WTC11 (cell line): ENCODE data around the gene CCDC157. TPM values are rescaled to one million over a fixed set of nuclear protein-coding genes. Genes with fewer than 3 reads are reported as not detected.

Source experiments
- ATAC-seq: fragments of 200-7000 bp; cut with Tn5 transposase; 2 replicates; pipeline ENCODE4 v1.10.0; 2021; ENCODE audit warnings: mild to moderate bottlenecking, moderate library complexity
- CTCF ChIA-PET: fragments of 300-600 bp; sonication (Branson Sonifier 250); formaldehyde crosslinking; loops from one replicate; lab custom pipeline; 2021; ENCODE audit warnings: antibody characterized with exemption; lab: Charles Lee
- POLR2A ChIA-PET: fragments of 350-600 bp; sonication (Branson Sonifier 250); formaldehyde crosslinking; loops from one replicate; lab custom pipeline; 2021; ENCODE audit warnings: antibody characterized with exemption; lab: Charles Lee
- DNase-seq: peaks from one replicate; pipeline ENCODE4 v3.0.0; 2021; ENCODE audit warnings: low spot score
- H3K27ac Mint-ChIP-seq: 2 replicates; pipeline ENCODE4 v1.8.0; 2021; ENCODE audit warnings: mixed read lengths
- H3K27me3 Mint-ChIP-seq: 2 replicates; pipeline ENCODE4 v1.8.0; 2021; ENCODE audit warnings: low read depth, mild to moderate bottlenecking, moderate library complexity, mixed read lengths
- H3K36me3 Mint-ChIP-seq: 2 replicates; pipeline ENCODE4 v1.8.0; 2021; ENCODE audit warnings: mixed read lengths
- H3K4me1 Mint-ChIP-seq: 2 replicates; pipeline ENCODE4 v1.8.0; 2022; ENCODE audit warnings: mixed read lengths
- H3K4me3 Mint-ChIP-seq: 2 replicates; pipeline ENCODE4 v1.8.0; 2021; ENCODE audit warnings: mild to moderate bottlenecking, moderate library complexity, mixed read lengths
- H3K9me3 Mint-ChIP-seq: 2 replicates; pipeline ENCODE4 v1.8.0; 2021; ENCODE audit warnings: mixed read lengths
- CTCF ChIP-seq: fragments of 200-600 bp; IDR thresholded peaks from 2 replicates; pipeline ENCODE4 v1.8.0; 2022; ENCODE audit warnings: antibody characterized with exemption
- E2F1 ChIP-seq: sonication (generic); formaldehyde crosslinking; IDR thresholded peaks from 2 replicates; pipeline ENCODE4 v1.8.0; 2022; ENCODE audit warnings: mild to moderate bottlenecking, missing genetic modification reagents
- E2F4 ChIP-seq: sonication (generic); formaldehyde crosslinking; IDR thresholded peaks from 2 replicates; pipeline ENCODE4 v1.8.1; 2022; ENCODE audit warnings: low read depth, mild to moderate bottlenecking, moderate library complexity, missing genetic modification reagents, borderline replicate concordance
- E2F5 ChIP-seq: sonication (generic); formaldehyde crosslinking; IDR thresholded peaks from 2 replicates; pipeline ENCODE4 v1.8.1; 2022; ENCODE audit warnings: mild to moderate bottlenecking, moderate library complexity, missing genetic modification reagents
- ETV6 ChIP-seq: sonication (generic); formaldehyde crosslinking; IDR thresholded peaks from 2 replicates; pipeline ENCODE4 v1.8.1; 2022; ENCODE audit warnings: mild to moderate bottlenecking, missing genetic modification reagents
- FOXJ3 ChIP-seq: sonication (generic); formaldehyde crosslinking; IDR thresholded peaks from 2 replicates; pipeline ENCODE4 v1.9.0; 2021; ENCODE audit warnings: missing genetic modification reagents, mild to moderate bottlenecking, borderline replicate concordance
- FOXP1 ChIP-seq: sonication (generic); formaldehyde crosslinking; IDR thresholded peaks from 2 replicates; pipeline ENCODE4 v1.8.0; 2022; ENCODE audit warnings: missing genetic modification reagents, mild to moderate bottlenecking, moderate library complexity, borderline replicate concordance
- HMGXB4 ChIP-seq: sonication (generic); formaldehyde crosslinking; IDR thresholded peaks from 2 replicates; pipeline ENCODE4 v1.8.1; 2023; ENCODE audit warnings: mild to moderate bottlenecking, moderate library complexity, missing genetic modification reagents
- KAT7 ChIP-seq: sonication (generic); formaldehyde crosslinking; IDR thresholded peaks from 2 replicates; pipeline ENCODE4 v1.8.1; 2023; ENCODE audit warnings: missing genetic modification reagents, mild to moderate bottlenecking, borderline replicate concordance
- MLX ChIP-seq: sonication (generic); formaldehyde crosslinking; IDR thresholded peaks from 2 replicates; pipeline ENCODE4 v1.8.1; 2023; ENCODE audit warnings: mild to moderate bottlenecking, missing genetic modification reagents, moderate library complexity
- SMAD3 ChIP-seq: sonication (generic); formaldehyde crosslinking; IDR thresholded peaks from 2 replicates; pipeline ENCODE4 v1.8.0; 2022; ENCODE audit warnings: missing genetic modification reagents, mild to moderate bottlenecking, borderline replicate concordance
- STAT6 ChIP-seq: sonication (generic); formaldehyde crosslinking; conservative IDR thresholded peaks from 2 replicates; pipeline ENCODE4 v1.8.1; 2023; ENCODE audit warnings: mild to moderate bottlenecking, low read depth, missing genetic modification reagents, moderate library complexity
- TCF7 ChIP-seq: sonication (generic); formaldehyde crosslinking; IDR thresholded peaks from 2 replicates; pipeline ENCODE4 v1.8.0; 2022; ENCODE audit warnings: mild to moderate bottlenecking, low read depth, missing genetic modification reagents, moderate library complexity
- ZBTB21 ChIP-seq: sonication (generic); formaldehyde crosslinking; IDR thresholded peaks from 2 replicates; pipeline ENCODE4 v1.8.1; 2023; ENCODE audit warnings: mild to moderate bottlenecking, missing genetic modification reagents, borderline replicate concordance
- ZMAT4 ChIP-seq: fragments of 250-450 bp; sonication (Bioruptor Pico); IDR thresholded peaks from 2 replicates; pipeline ENCODE4 v1.9.0; 2021; ENCODE audit warnings: mild to moderate bottlenecking
- ZNF532 ChIP-seq: fragments of 250-450 bp; sonication (Bioruptor Pico); IDR thresholded peaks from 2 replicates; pipeline ENCODE4 v1.9.0; 2021; ENCODE audit warnings: mild to moderate bottlenecking, borderline replicate concordance
- total RNA-seq: library from RNA; stranded (reverse); gene quantifications from 3 replicates; pipeline ENCODE4 v1.2.3, GENCODE V29; 2021

Gene CCDC157
- total RNA-seq, 1 experiment from 2014 or later, result 6.5 TPM

- no peak for TF ChIP-seq MLX (CRISPR knock-in tag)
- no peak for TF ChIP-seq ZNF532 (CRISPR knock-in tag)
- TF ChIP-seq CTCF, result no peak
- no peak for TF ChIP-seq ZMAT4 (CRISPR knock-in tag)
- no peak for TF ChIP-seq TCF7 (CRISPR knock-in tag)
- no peak for TF ChIP-seq FOXJ3 (CRISPR knock-in tag)
- TF ChIP-seq, all 79 proteins: peak for 0
Observed at GRCh38 chr22:30414525-30415047, 57.8 kb downstream of the CCDC157 start (continued).

- H3K9me3 Mint-ChIP-seq, result no peaks in the 10 kb centered on the region
- H3K27ac Mint-ChIP-seq, result no peak overlapping the region
- H3K36me3 Mint-ChIP-seq, result peaks cover 49% of the 10 kb centered on the region
- no peak for TF ChIP-seq ETV6
- POLR2A ChIA-PET, result no interaction called here
- no peaks in the 10 kb centered on the region for H3K27me3 Mint-ChIP-seq
- ATAC-seq (no peak), DNase-seq (no peak)
- CTCF ChIA-PET, result no interaction called here
- peaks cover under 1% of the 10 kb centered on the region; the same call in 1 of the 2 replicates for H3K4me1 Mint-ChIP-seq
- no peak overlapping the region for H3K4me3 Mint-ChIP-seq
Observed at GRCh38 chr22:30416403-30416802, 59.6 kb downstream of the CCDC157 start.

GRCh38 chr22:30416837-30417236, 60.0 kb downstream of the CCDC157 start:
- H3K27me3 Mint-ChIP-seq, result no peaks in the 10 kb centered on the region
- ChIA-PET CTCF (interaction anchor here (0.9 kb wide), 1 partner anchor 30 kb away, joined by 3 read pairs; the partner anchor contains the start of gene RNF215), POLR2A (no interaction called here)
- no peak overlapping the region for H3K4me3 Mint-ChIP-seq
- no peak overlapping the region for H3K27ac Mint-ChIP-seq
- peaks cover 53% of the 10 kb centered on the region for H3K36me3 Mint-ChIP-seq
- no peak for ATAC-seq
- DNase-seq, result no peak
- H3K4me1 Mint-ChIP-seq, result peaks cover 5% of the 10 kb centered on the region
- H3K9me3 Mint-ChIP-seq, result no peaks in the 10 kb centered on the region
- no peak for TF ChIP-seq E2F4
- TF ChIP-seq E2F5, result no peak
- TF ChIP-seq STAT6 (CRISPR knock-in tag), result no peak
- TF ChIP-seq E2F1 (CRISPR knock-in tag), result no peak
- no peak for TF ChIP-seq HMGXB4 (CRISPR knock-in tag)
- no peak for TF ChIP-seq SMAD3
- no peak for TF ChIP-seq ZBTB21 (CRISPR knock-in tag)
- TF ChIP-seq KAT7 (CRISPR knock-in tag), result no peak
- no peak for TF ChIP-seq FOXP1 (CRISPR knock-in tag)
